ENCODE results near the gene LRRC8A.

DNA sequence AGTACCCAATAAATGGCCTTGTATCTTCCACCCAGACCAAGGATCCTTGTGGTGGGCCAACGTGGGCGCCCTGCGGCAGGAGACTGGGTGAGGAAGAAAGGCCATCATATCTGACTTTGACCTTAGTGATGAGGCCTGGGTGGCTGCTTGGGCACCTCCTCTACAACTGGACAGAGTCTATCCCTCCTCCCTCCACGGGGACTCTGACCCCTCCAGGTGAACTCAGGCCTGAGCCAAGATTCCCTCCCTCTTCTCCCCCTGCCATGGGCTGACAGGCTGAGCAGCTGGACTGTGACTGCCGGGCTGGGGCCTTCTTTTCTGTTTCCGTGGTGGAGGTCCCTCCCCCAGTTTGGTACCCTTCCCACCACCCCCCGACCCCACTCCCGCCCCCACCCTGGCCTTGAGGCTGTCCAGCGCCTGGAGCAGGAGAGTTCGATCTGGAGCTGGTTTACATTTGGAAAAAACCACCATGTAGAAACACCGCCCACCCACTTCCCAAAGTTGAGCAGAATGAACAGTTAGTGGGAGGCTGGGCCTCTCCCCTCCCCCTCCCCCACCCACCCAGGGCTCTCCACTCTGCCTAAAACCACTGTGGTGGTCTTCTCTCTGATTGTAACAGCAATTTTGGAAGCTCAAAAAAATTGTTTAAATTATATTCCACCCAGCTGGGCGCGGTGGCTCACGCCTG, 37.6 kb downstream of the LRRC8A start:
- TF ChIP-seq, protein P1, sequence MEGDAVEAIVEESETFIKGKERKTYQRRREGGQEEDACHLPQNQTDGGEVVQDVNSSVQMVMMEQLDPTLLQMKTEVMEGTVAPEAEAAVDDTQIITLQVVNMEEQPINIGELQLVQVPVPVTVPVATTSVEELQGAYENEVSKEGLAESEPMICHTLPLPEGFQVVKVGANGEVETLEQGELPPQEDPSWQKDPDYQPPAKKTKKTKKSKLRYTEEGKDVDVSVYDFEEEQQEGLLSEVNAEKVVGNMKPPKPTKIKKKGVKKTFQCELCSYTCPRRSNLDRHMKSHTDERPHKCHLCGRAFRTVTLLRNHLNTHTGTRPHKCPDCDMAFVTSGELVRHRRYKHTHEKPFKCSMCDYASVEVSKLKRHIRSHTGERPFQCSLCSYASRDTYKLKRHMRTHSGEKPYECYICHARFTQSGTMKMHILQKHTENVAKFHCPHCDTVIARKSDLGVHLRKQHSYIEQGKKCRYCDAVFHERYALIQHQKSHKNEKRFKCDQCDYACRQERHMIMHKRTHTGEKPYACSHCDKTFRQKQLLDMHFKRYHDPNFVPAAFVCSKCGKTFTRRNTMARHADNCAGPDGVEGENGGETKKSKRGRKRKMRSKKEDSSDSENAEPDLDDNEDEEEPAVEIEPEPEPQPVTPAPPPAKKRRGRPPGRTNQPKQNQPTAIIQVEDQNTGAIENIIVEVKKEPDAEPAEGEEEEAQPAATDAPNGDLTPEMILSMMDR (IDR thresholded peaks at IDR 0.05) = no peak
- TF ChIP-seq POLR2AphosphoS5 (IDR thresholded peaks at IDR 0.05) = no peak
